SK-MEL-5 (cell line): Measurements from ENCODE around the gene DNAH1. TPM values are rescaled to one million over a fixed set of nuclear protein-coding genes. Genes with fewer than 3 reads are reported as not detected.

Experiments
- DNase-seq: peaks from one replicate; pipeline ENCODE4 v3.0.0-alpha.2; 2016; ENCODE audit warnings: low read depth, low spot score
- in situ Hi-C: cut with HindIII; loops from 2 replicates; pipeline ENCODE4 v1.10.0; 2016; ENCODE audit warnings: low sequenced_read_pairs, high pct_unique_total_duplicates, low pct_unique_long_range_greater_than_20kb
- total RNA-seq: library from RNA; depleted of rRNA; stranded (reverse); fragments of >200 nt; shearing (Covaris generic); gene quantifications from 2 replicates; pipeline ENCODE4 v1.2.3, GENCODE V29; 2014

Gene DNAH1
- total RNA-seq, 1 experiment from 2014 or later: 0.74 TPM

- in situ Hi-C loops: no loop called here
- DNase-seq: no peak
Observed at GRCh38 chr3:52302426-52303145, 13.5 kb upstream of the DNAH1 start.

GRCh38 chr3:52303811-52304210, 12.3 kb upstream of the DNAH1 start:
- no peak for DNase-seq
- in situ Hi-C loops: no loop called here

GRCh38 chr3:52305926-52306325, 10.2 kb upstream of the DNAH1 start:
- in situ Hi-C loops: no loop called here
- DNase-seq: no peak

- no peak for DNase-seq
- in situ Hi-C loops: no loop called here
Observed at GRCh38 chr3:52306978-52307377, 9.1 kb upstream of the DNAH1 start.

- in situ Hi-C loops: no loop called here
- DNase-seq: no peak
Observed at GRCh38 chr3:52308308-52308707, 7.8 kb upstream of the DNAH1 start.

GRCh38 chr3:52310861-52311575, 5.1 kb upstream of the DNAH1 start:
- in situ Hi-C loops: no loop called here

GRCh38 chr3:52311576-52312119, 4.5 kb upstream of the DNAH1 start:
- DNase-seq: no peak
- in situ Hi-C loops: no loop called here

More at GRCh38 chr3:52310861-52311575, 5.1 kb upstream of the DNAH1 start:
- no peak for DNase-seq

- no peak for DNase-seq
- in situ Hi-C loops: no loop called here
Observed at GRCh38 chr3:52313188-52313773, 2.8 kb upstream of the DNAH1 start.

- DNase-seq: no peak
- in situ Hi-C loops: no loop called here
Observed at GRCh38 chr3:52313774-52314188, 2.3 kb upstream of the DNAH1 start.

GRCh38 chr3:52314489-52314888, 1.6 kb upstream of the DNAH1 start:
- in situ Hi-C loops: no loop called here
- no peak for DNase-seq

GRCh38 chr3:52315006-52315405, 1.1 kb upstream of the DNAH1 start:
- in situ Hi-C loops: no loop called here

GRCh38 chr3:52317208-52318000, 1.3 kb downstream of the DNAH1 start:
- in situ Hi-C loops: no loop called here
- no peak for DNase-seq

More at GRCh38 chr3:52315006-52315405, 1.1 kb upstream of the DNAH1 start:
- DNase-seq: no peak

GRCh38 chr3:52318186-52318816, 2.2 kb downstream of the DNAH1 start:
- DNase-seq: no peak

GRCh38 chr3:52319921-52320595, 3.9 kb downstream of the DNAH1 start:
- in situ Hi-C loops: no loop called here

More at GRCh38 chr3:52318186-52318816, 2.2 kb downstream of the DNAH1 start:
- in situ Hi-C loops: no loop called here

GRCh38 chr3:52321481-52321880, 5.4 kb downstream of the DNAH1 start:
- in situ Hi-C loops: no loop called here
- DNase-seq: no peak

More at GRCh38 chr3:52319921-52320595, 3.9 kb downstream of the DNAH1 start:
- DNase-seq: no peak

GRCh38 chr3:52322466-52322865, 6.3 kb downstream of the DNAH1 start:
- DNase-seq: no peak
- in situ Hi-C loops: no loop called here
